GM12865 (cell line): ENCODE measurements around the gene CHKB.

ENCODE experiments used
- DNase-seq: peaks from one replicate; pipeline ENCODE4 v3.0.0; 2010; ENCODE audit warnings: low read depth
- H3K4me3 ChIP-seq: 2 replicates; pipeline ENCODE4 v1.5.1; 2011; ENCODE audit warnings: mild to moderate bottlenecking, low read depth, low read length, control low read depth
- CTCF ChIP-seq: IDR thresholded peaks from 2 replicates; pipeline ENCODE4 v1.5.1; 2011; ENCODE audit warnings: low read length, control low read depth, low read depth, inconsistent platforms; ENCODE audit not compliant: insufficient read depth; ENCODE audit errors: missing control alignments

Gene CHKB

GRCh38 chr22:50560034-50560433 lies 22.6 kb downstream of the CHKB start:
- no peak for DNase-seq
- H3K4me3 ChIP-seq = no peak overlapping the region
- TF ChIP-seq CTCF = no peak

GRCh38 chr22:50556703-50557102 lies 25.9 kb downstream of the CHKB start:
- DNase-seq = no peak
- TF ChIP-seq CTCF = no peak
- no peak overlapping the region for H3K4me3 ChIP-seq

GRCh38 chr22:50553310-50553709 lies 29.3 kb downstream of the CHKB start:
- no peak for TF ChIP-seq CTCF
- no peak for DNase-seq
- H3K4me3 ChIP-seq = no peak overlapping the region

- H3K4me3 ChIP-seq = no peak overlapping the region
- no peak for TF ChIP-seq CTCF
Observed at GRCh38 chr22:50551160-50551752, 31.4 kb downstream of the CHKB start.

GRCh38 chr22:50550395-50550794 lies 32.3 kb downstream of the CHKB start:
- H3K4me3 ChIP-seq = no peak overlapping the region
- no peak for DNase-seq
- no peak for TF ChIP-seq CTCF

More at GRCh38 chr22:50551160-50551752, 31.4 kb downstream of the CHKB start:
- no peak for DNase-seq

- no peak overlapping the region; the same call in 1 of the 2 replicates for H3K4me3 ChIP-seq
- TF ChIP-seq CTCF = no peak
- DNase-seq = no peak
Observed at GRCh38 chr22:50548921-50549790, 33.5 kb downstream of the CHKB start.
